ENCODE measurements around the gene MED1.
"Not testable (repeated sequence)": the region's sequence is repeated elsewhere in the genome, so short reads cannot be mapped to it uniquely, and the experiment has no call there.

DNA sequence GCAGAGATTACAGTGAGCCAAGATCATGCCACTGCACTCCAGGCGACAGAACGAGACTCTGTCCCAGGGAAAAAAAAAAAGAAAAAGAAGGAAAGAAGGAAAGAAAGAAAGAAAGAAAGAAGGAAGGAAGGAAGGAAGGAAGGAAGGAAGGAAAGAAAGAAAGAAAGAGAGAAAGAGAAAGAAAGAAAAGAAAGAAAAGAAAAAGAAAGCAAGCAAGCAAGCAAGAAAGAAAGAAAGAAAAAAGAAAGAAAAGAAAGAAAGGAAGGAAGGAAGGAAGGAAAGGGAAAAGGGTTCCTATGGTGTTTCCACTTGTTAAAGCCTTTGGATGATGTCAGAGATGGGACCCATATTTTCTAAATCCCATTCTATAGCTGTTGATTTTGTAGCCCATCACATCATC, 11.2 kb downstream of the MED1 start:
- TF ChIP-seq, protein P1, sequence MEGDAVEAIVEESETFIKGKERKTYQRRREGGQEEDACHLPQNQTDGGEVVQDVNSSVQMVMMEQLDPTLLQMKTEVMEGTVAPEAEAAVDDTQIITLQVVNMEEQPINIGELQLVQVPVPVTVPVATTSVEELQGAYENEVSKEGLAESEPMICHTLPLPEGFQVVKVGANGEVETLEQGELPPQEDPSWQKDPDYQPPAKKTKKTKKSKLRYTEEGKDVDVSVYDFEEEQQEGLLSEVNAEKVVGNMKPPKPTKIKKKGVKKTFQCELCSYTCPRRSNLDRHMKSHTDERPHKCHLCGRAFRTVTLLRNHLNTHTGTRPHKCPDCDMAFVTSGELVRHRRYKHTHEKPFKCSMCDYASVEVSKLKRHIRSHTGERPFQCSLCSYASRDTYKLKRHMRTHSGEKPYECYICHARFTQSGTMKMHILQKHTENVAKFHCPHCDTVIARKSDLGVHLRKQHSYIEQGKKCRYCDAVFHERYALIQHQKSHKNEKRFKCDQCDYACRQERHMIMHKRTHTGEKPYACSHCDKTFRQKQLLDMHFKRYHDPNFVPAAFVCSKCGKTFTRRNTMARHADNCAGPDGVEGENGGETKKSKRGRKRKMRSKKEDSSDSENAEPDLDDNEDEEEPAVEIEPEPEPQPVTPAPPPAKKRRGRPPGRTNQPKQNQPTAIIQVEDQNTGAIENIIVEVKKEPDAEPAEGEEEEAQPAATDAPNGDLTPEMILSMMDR (IDR thresholded peaks at IDR 0.05), result not testable (repeated sequence)
- not testable (repeated sequence) for TF ChIP-seq EZH2 (IDR thresholded peaks at IDR 0.05; ENCODE audit: borderline replicate concordance, insufficient read depth, low read depth, low read length, poor library complexity, severe bottlenecking)
